ENCODE measurements around the gene TLR10.

DNA sequence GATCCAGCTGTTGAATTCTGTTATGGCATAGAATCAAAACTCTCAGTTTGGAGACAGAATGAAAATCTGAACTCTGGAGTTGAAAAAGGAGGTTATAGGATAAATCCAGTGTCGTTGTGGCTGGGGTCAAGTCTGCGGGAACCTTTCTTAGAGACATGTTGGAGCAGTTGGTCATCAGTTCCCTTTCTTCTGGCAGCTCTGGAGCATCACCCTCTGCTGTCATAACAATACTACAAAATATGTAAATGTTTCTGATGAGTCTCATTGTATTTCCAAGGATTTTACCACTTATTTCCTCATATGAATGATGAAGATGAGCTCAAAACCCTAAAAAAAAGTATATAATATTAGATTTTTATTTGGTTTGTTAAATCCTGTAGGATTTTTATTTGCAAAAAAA lies 7.5 kb downstream of the TLR10 start:
- no peak for TF ChIP-seq POLR2AphosphoS5 (IDR thresholded peaks at IDR 0.05)
- no peak for TF ChIP-seq EZH2 (IDR thresholded peaks at IDR 0.05; ENCODE audit: borderline replicate concordance, insufficient read depth, low read length, poor library complexity, severe bottlenecking)
- TF ChIP-seq, protein P1, sequence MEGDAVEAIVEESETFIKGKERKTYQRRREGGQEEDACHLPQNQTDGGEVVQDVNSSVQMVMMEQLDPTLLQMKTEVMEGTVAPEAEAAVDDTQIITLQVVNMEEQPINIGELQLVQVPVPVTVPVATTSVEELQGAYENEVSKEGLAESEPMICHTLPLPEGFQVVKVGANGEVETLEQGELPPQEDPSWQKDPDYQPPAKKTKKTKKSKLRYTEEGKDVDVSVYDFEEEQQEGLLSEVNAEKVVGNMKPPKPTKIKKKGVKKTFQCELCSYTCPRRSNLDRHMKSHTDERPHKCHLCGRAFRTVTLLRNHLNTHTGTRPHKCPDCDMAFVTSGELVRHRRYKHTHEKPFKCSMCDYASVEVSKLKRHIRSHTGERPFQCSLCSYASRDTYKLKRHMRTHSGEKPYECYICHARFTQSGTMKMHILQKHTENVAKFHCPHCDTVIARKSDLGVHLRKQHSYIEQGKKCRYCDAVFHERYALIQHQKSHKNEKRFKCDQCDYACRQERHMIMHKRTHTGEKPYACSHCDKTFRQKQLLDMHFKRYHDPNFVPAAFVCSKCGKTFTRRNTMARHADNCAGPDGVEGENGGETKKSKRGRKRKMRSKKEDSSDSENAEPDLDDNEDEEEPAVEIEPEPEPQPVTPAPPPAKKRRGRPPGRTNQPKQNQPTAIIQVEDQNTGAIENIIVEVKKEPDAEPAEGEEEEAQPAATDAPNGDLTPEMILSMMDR (IDR thresholded peaks at IDR 0.05; ENCODE audit: poor library complexity, severe bottlenecking), result no peak
- TF ChIP-seq TAF1 (IDR thresholded peaks at IDR 0.05; ENCODE audit: low read depth), result no peak
- TF ChIP-seq RAD21 (conservative IDR thresholded peaks at IDR 0.05), result no peak

All from neural cell (in vitro differentiated cells).